Peyer's patch (tissue), 4 donors: ENCODE data around the gene KIF18B.

ENCODE experiments used
- CTCF ChIP-seq, 6 experiments: fragments of 450-650 bp in 4 of 6; fragments of 200-600 bp in 2 of 6; sonication (generic) in 1 of 6; IDR thresholded peaks; one replicate each; pipeline ENCODE4 v1.5.1; 2017 to 2019; ENCODE audit warnings: antibody characterized with exemption in 6 of 6, mild to moderate bottlenecking in 3 of 6, moderate library complexity in 1 of 6
- POLR2A ChIP-seq, 2 donors: fragments of 450-650 bp; IDR thresholded peaks; one replicate each; pipeline ENCODE4 v1.5.1; 2017; ENCODE audit warnings: antibody characterized with exemption in 2 of 2, mild to moderate bottlenecking in 2 of 2, moderate library complexity in 2 of 2

DNA sequence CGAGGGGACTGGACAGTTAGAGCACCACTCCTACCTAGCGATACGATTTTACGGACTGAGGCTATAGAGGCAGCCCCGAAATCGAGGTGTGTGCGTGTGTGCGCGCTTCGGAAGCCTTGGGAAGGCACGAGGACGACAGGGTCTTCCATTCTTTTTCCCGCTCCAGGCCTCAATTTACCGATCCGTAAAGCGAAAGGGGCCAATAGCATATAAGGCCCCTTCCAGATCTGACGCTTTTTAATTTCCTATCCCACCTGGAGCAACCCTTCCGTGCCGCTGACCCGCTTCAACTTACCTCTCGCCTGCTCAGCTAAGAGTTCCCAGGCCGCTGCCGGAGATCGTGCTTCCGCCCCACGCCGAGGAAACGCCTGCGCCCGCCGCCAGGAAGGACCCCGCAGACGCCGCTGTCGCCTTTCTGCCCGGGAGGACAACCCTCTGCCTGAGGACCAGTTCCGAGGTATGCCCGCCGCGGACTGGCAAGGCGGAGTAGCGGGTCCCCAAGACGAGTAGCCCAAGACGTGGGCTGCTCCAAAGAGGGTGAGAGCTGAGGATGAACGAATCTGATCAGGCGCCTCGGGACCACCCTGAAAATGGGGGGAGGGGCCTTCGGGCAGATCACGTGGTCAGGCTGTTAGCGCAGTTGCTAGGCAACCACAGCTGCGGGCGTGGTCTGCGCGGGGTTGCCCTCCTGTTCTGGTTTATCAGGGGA, 48.3 kb downstream of the KIF18B start, which contains the start of gene EFTUD2:
- TF ChIP-seq CTCF (IDR thresholded peaks at IDR 0.05) = peak in 3 of 6 experiments; percentile 23 to 31 (median 29)
- TF ChIP-seq POLR2A (IDR thresholded peaks at IDR 0.05) = peak; percentile 30 to 64
